Measurements from ENCODE around the gene STAC3.

Gene STAC3

DNA sequence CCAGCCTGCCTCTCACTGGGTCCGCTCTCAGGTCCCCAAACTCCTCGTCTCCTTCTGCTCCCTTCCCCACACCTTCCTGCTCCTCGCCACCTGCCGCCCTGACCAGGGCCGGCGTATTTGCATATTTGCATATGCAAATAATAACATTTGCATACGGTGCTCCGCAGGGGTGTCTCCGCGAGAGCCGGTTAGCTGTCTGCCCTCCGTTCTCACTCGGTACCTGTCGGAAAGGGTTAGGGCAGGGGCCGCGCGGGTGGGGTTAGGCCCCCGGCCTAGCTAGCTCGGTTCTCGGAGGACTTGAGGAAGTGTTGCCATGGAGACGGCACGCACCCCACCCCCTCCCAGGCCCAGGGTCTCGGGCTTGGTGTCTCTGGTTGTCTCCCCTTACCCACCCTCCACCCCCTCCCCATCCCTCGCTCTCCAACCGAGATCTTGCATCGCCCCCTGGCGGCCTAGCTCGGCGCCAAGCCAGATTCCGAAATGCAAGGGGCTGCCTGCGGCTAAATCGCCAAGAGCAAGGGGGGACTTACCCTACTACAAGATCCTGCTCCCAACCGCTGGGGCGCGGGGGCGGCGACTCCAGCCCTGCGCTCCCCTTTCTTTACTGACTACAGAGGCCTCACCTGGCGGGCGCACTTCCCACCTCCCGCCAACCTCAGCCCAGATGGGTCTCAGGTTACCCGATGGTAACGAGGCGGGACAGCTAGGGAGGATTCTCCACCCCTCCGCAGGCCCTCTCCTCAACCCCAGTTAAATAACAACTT lies 8.1 kb downstream of the STAC3 start (continued):
- TF ChIP-seq, protein P1, sequence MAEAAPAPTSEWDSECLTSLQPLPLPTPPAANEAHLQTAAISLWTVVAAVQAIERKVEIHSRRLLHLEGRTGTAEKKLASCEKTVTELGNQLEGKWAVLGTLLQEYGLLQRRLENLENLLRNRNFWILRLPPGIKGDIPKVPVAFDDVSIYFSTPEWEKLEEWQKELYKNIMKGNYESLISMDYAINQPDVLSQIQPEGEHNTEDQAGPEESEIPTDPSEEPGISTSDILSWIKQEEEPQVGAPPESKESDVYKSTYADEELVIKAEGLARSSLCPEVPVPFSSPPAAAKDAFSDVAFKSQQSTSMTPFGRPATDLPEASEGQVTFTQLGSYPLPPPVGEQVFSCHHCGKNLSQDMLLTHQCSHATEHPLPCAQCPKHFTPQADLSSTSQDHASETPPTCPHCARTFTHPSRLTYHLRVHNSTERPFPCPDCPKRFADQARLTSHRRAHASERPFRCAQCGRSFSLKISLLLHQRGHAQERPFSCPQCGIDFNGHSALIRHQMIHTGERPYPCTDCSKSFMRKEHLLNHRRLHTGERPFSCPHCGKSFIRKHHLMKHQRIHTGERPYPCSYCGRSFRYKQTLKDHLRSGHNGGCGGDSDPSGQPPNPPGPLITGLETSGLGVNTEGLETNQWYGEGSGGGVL (tag by site-specific recombination; IDR thresholded peaks at IDR 0.05) = peak; percentile 6; the same call in 1 of the 2 replicates
- TF ChIP-seq SP7 (tag by site-specific recombination; IDR thresholded peaks at IDR 0.05) = peak; percentile 39
- TF ChIP-seq ZNF571 (tag by site-specific recombination; IDR thresholded peaks at IDR 0.05) = no peak
- TF ChIP-seq BCL11A (tag by site-specific recombination; IDR thresholded peaks at IDR 0.05; ENCODE audit: low read depth) = no peak
- TF ChIP-seq ZNF362 (tag by site-specific recombination; IDR thresholded peaks at IDR 0.05) = no peak
- no peak for TF ChIP-seq YY2 (tag by site-specific recombination; IDR thresholded peaks at IDR 0.05)
- TF ChIP-seq ZNF626 (tag by site-specific recombination; IDR thresholded peaks at IDR 0.05) = no peak
- no peak for TF ChIP-seq AEBP2 (tag by site-specific recombination; IDR thresholded peaks at IDR 0.05; ENCODE audit: borderline replicate concordance)
- TF ChIP-seq, protein P2, sequence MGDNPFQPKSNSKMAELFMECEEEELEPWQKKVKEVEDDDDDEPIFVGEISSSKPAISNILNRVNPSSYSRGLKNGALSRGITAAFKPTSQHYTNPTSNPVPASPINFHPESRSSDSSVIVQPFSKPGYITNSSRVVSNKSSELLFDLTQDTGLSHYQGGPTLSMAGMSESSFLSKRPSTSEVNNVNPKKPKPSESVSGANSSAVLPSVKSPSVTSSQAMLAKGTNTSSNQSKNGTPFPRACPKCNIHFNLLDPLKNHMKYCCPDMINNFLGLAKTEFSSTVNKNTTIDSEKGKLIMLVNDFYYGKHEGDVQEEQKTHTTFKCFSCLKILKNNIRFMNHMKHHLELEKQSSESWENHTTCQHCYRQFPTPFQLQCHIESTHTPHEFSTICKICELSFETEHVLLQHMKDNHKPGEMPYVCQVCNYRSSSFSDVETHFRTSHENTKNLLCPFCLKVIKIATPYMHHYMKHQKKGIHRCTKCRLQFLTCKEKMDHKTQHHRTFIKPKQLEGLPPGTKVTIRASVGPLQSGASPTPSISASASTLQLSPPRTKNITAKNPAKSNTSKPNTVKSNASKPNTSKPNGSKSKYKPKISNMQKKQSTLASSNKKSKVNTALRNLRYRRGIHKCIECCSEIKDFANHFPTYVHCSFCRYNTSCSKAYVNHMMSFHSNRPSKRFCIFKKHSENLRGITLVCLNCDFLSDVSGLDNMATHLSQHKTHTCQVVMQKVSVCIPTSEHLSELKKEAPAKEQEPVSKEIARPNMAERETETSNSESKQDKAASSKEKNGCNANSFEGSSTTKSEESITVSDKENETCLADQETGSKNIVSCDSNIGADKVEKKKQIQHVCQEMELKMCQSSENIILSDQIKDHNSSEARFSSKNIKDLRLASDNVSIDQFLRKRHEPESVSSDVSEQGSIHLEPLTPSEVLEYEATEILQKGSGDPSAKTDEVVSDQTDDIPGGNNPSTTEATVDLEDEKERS (tag by site-specific recombination; IDR thresholded peaks at IDR 0.05) = no peak
- TF ChIP-seq ZBTB1 (tag by site-specific recombination; IDR thresholded peaks at IDR 0.05) = no peak
- TF ChIP-seq, protein P3, sequence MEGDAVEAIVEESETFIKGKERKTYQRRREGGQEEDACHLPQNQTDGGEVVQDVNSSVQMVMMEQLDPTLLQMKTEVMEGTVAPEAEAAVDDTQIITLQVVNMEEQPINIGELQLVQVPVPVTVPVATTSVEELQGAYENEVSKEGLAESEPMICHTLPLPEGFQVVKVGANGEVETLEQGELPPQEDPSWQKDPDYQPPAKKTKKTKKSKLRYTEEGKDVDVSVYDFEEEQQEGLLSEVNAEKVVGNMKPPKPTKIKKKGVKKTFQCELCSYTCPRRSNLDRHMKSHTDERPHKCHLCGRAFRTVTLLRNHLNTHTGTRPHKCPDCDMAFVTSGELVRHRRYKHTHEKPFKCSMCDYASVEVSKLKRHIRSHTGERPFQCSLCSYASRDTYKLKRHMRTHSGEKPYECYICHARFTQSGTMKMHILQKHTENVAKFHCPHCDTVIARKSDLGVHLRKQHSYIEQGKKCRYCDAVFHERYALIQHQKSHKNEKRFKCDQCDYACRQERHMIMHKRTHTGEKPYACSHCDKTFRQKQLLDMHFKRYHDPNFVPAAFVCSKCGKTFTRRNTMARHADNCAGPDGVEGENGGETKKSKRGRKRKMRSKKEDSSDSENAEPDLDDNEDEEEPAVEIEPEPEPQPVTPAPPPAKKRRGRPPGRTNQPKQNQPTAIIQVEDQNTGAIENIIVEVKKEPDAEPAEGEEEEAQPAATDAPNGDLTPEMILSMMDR (tag by site-specific recombination; IDR thresholded peaks at IDR 0.05) = peak; percentile 87
- TF ChIP-seq ZNF140 (tag by site-specific recombination; IDR thresholded peaks at IDR 0.05) = no peak
- TF ChIP-seq ZFHX2 (tag by site-specific recombination; conservative IDR thresholded peaks at IDR 0.05) = peak; percentile 51
- peak; percentile 39; the same call in 1 of the 2 replicates for TF ChIP-seq KLF1 (tag by site-specific recombination; IDR thresholded peaks at IDR 0.05)
- no peak for TF ChIP-seq ZNF792 (tag by site-specific recombination; IDR thresholded peaks at IDR 0.05)

DNA sequence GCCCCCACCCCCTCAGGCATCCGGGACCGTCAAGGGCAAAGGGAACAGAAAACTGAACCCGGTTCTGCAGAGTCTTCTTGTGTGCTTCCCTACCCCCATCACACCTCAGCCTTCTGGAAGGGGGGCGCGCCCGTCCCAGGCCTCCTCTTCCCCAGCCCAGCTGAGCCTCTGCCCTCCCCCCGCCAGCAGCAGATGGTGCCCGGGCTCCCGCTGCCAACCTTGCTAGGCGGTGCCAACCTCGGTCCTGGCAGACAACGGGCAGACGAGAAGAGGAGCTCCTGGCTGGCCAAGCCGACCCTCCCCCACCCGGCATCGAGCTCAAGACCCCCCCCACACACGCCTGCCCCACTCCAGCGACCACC lies 8.7 kb downstream of the STAC3 start:
- ChIA-PET CTCF (interaction anchor here (0.5 to 23.3 kb wide), 23 partner anchors 10 to 484 kb away, joined by 3 to 628 read pairs (median 5); partner anchors contain the start of genes GLI1, INHBE, NEMP1 and NXPH4), POLR2A (interaction anchor here (0.6 to 6.4 kb wide), 8 partner anchors 9 to 238 kb away, joined by 3 to 72 read pairs (median 5); partner anchors contain the start of genes INHBE, LRP1, NXPH4 and SHMT2)
- TF ChIP-seq, protein P4, sequence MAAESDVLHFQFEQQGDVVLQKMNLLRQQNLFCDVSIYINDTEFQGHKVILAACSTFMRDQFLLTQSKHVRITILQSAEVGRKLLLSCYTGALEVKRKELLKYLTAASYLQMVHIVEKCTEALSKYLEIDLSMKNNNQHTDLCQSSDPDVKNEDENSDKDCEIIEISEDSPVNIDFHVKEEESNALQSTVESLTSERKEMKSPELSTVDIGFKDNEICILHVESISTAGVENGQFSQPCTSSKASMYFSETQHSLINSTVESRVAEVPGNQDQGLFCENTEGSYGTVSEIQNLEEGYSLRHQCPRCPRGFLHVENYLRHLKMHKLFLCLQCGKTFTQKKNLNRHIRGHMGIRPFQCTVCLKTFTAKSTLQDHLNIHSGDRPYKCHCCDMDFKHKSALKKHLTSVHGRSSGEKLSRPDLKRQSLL (tag by site-specific recombination; IDR thresholded peaks at IDR 0.05) = no peak
- TF ChIP-seq OVOL3 (tag by site-specific recombination; IDR thresholded peaks at IDR 0.05) (no peak), ZSCAN30 (tag by site-specific recombination; IDR thresholded peaks at IDR 0.05) (no peak), HIC1 (tag by site-specific recombination; IDR thresholded peaks at IDR 0.05) (peak; percentile 96), ZBTB21 (tag by site-specific recombination; IDR thresholded peaks at IDR 0.05) (no peak)
- H3K9me3 ChIP-seq (ENCODE audit: control insufficient read depth, insufficient read depth, low read depth, low read length) = no peaks in the 10 kb centered on the region
- no peak overlapping the region for H3K4me3 ChIP-seq (ENCODE audit: low read depth, low read length)
- H3K36me3 ChIP-seq (ENCODE audit: control insufficient read depth in 2 of 2, insufficient read depth in 1 of 2, low read length in 2 of 2) = no peaks in the 10 kb centered on the region; a peak in 1 of 3 replicates
- H3K27ac ChIP-seq (ENCODE audit: extremely low read depth, low read depth, low read length) = no peak overlapping the region
- H3K4me1 ChIP-seq (ENCODE audit: control insufficient read depth, insufficient read depth, low read length) = peaks cover 5% of the 10 kb centered on the region

Measured in HEK293 (cell line).